ENCODE data around the gene CLEC2D.
"Not testable (repeated sequence)": the region's sequence is repeated elsewhere in the genome, so short reads cannot be mapped to it uniquely, and the experiment has no call there.

- not testable (repeated sequence) for TF ChIP-seq CTCF, POLR2A (IDR thresholded peaks at IDR 0.05)
Observed at GRCh38 chr12:9738905-9739304, 69.4 kb downstream of the CLEC2D start.
